NCI-H2029 treated with DMSO at 0.1 percent for 48 hours (cell line): ENCODE measurements around the gene NIPAL3.
"Not testable (repeated sequence)": the region's sequence is repeated elsewhere in the genome, so short reads cannot be mapped to it uniquely, and the experiment has no call there.

Experiments
- DNase-seq: peaks from one replicate; lab custom pipeline; 2025; lab: John Stamatoyannopoulos, UW

NIPAL3 gene

DNA sequence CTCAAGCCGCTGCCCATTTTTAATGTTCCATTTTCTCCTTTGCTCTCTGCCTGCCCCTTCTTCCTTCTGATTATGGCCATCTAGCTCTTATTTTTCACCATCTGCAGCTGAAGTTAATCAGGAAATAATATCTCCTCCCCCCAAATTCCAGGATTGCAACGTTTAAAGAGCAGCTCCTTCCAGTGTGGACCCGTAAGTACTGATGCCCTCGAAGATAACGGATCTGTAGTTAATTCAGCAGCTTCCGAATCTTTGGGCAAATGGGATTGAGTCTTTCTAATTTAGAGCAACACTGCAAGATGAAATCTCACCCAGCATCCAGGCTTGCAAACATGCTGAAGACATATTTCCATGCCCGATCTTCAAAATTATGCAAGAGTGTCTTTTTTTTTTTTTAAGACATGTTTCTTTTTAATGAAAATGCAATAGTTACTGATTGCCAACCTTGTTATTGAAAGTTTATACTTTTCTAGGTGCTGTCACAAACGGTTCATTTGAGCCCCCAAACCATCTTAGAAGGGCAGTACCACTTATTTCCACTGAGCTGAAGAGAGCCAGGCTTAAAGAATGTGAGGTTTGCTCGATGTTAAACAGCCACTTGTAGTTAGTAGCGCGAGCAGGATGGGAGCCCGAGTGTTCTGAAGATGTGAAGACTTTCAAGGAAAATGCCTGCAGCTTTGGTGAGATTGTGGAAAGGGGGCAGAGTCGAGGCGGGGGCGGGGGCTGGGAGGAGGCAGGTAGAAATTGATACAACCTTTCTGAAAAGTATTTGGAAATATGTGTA, 76.2 kb downstream of the NIPAL3 start:
- no peak for DNase-seq

DNA sequence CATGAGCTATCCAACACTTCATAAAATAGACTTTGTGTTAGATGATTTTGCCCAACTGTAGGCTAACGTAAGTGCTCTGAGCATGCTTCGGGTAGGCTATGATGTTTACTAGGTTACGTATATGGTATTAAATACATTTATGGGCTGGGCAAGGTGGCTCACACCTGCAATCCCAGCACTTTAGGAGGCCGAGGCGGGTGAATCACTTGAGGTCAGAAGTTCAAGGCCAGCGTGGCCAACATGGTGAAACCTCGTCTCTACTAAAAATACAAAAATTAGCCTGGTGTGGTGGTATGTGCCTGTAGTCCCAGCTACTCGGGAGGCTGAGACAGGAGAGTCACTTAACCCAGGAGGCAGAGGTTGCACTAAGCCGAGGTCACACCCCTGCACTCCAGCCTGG, 77.3 kb downstream of the NIPAL3 start:
- not testable (repeated sequence) for DNase-seq

DNA sequence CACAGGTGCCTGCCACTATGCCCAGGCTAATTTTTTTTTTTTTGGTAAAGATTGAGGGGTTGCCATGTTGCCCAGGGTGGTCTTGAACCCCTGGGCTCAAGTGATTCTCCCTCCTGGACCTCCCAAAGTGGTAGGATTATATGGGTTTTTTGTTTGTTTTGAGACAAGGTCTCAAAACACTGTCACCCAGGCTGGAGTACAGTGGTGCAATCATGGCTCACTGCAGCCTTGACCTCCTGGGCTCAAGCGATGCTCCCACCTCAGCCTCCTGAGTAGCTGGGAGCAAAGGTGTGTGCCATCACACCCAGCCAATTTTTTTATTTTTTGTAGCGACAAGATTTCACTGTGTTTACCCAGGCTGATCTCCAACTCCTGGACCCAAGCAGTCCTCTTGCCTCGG, 78.2 kb downstream of the NIPAL3 start:
- no peak for DNase-seq

DNA sequence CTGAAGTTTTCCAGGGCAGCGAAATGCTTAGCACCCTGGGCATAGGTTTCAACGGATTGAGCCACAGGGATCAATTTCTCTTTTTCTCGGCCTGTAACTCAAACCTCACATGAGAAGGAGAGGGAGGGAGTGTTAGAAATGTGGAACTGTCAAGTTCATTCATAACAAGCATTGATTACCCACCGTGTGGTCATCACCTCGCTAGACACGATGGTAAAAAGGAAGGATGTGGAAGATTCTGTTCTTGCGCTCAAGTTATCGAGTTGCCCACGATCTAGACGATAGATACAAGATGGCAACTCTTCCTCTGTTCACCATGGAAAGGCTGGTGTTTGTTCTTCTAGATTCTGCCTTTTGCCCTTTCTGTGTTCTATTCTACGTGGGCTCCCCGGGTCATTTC, 83.0 kb downstream of the NIPAL3 start:
- no peak for DNase-seq

DNA sequence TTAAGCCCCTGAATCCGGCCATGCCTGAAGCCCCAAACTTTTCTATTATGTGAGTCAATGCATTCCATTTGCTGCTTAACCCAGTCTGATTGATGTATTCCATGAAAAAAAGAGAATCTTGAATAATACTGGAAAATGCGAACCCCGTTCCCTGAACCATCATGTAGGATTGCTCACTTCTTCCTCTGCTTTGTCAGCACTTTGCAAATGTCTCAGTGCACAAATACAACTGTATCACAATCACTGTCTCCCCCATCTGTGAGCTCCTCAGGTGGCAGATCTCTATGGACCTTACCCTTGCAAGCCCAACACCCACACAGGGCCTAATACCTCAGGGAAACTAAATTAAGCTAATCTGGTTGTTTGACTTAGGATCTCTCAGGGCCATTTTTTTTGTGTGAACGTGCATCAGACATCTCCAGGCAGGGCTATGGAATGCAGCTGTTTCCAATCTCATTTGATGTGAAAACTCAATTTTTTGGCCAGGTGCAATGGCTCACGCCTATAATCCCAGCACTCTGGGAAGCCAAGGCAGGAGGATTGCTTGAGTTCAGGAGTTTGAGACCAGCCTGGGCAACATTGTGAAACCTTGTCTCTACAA, 84.9 kb downstream of the NIPAL3 start:
- no peak for DNase-seq

DNA sequence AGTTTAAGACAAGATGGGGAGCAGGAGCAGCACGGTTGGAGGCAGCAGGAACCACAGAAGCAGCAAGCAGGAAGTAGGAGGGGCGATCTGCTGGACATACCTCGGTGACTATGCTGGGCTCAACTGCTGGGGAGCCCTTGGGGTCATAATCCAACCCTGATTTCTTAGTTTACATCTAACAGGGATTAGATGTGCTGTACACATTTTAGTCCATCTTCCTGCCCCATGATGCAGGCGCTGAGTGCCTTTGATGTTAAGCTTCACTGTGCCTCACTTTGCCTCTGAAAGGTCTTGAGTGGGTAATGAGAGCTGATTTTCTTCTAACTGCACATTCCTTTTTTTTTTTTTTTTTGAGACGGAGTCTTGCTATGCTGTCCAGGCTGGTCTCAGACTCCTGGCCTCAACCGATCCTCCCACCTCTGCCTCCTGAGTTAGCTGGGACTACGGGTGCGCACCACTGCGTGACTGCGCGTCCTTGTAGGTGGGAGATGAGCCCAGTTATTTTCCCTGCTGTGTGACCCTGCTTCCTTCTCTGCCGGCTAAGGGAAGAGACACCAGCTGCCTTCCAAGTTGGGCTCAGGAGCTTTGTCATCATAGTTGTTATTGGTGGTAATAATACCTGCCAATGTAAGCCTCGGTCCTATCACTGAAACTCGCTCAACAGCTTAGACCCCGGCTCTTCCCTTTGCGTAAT, 85.9 kb downstream of the NIPAL3 start:
- DNase-seq, result no peak

DNA sequence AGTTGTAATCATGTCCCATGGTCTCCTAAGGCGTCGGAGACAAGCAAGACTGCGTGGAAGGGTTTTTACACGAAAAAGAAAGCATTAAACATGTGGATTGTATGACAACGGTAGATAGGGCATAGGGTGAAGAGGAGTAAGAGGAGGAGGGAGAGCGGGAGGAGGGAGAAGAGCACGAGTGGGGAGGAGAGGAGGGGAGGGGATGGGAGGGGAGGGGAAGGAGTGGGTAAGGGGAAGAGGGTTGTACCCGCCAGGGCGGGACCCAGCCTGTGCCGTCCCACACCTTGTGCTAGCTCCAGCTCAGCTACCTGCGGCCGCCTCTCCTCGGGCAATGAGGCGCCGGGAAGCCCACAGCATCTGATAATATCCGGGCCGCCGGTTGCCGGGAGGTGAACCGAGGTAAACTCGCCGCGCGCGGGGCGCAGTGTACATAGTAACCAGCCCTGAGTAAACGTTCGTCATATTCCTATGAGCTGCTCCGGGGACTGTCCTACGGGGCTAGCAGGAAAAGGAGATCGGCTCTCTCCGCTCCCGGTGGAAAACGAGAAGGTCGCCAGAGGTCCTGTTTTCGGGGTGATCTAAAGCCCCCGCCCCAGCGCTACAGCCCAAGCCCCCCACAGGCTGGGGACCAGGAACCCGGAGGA, 86.6 kb downstream of the NIPAL3 start:
- no peak for DNase-seq

DNA sequence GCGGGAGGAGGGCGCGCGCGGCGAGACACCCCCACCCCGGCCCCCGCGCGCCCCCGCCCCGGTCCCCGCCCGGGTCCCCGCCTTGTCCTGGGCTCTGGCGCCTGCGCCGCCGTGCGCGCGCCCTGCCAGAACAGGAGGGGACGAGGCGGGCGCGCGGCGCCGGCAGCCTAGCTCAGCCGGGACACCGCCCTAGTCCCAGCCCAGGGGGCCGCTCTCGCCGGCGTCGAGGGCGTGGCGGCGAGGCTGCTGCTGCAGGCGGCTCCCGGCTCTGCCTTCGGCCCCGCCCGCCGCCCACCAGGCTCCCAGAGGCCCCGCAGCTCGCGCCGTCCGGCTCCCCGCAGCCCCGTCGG, 87.1 kb downstream of the NIPAL3 start, which contains the start of gene RCAN3:
RCAN3 (plus strand) TSS at position 128 of the 350 bp plus-strand sequence. CDS start 11,537 bp downstream, outside the sequence.
- peak; percentile 35 for DNase-seq

DNA sequence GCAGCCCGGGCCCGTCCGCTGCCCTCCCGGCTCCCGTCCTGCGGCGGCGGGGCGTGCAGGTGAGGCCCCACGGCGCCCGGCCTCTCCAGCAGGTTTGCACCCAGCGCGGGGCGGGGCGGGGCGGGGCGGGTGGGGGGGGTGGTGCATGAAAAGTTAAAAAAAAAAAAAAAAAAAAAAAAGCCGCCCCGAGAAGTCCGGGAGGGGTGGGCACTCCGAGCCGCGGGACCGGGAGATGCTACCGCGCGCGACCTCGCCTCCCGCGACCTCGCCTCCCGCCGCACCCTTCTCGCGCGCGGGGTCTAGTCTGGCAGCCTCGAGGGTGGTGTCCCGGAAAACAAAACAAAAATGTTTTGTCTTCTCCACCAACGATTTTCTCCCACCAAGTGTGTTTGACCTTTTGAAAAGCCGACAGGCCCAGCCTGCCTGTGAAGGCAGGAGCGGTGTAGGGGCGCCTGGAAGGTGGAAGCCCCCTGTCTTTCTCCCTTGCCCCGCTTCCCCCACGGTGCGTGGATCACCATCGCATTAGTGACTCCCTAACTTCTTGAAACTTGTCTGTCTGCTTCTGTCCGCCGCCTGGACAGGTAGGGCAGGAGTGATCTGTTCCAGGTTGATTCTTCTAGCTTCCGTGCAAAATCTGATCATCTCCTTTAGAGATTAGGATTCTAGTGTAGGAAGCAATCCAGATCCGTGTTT, 87.6 kb downstream of the NIPAL3 start:
- no peak for DNase-seq

DNA sequence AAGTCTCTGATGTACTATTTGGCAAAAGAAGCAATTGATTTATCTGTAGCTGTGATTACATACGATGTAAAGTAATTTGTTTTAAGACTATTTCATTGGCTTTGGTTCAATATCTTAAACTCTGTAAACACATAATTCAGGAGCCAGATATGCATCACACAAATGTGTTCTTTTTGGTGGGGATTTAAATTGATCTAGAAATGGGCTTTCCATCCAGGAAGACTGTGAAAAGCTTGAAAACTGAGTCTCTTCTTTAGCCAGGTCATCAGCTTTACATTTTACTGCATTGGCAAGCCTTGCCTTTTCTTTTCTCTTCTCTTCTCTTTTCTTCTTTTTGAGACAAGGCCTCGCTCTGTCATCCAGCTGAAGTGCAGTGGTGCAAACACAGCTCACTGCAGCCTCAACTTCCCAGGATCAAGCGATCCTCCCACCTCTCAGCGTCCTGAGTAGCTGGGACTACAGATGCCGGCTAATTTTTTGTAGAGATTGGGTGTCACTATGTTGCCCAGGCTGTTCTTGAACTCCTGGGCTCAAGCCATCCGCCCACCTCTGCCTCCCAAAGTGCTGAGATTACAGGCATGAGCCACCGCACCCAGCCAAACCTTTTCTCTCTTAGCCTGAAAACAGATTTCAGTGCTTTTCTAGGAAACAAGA, 88.4 kb downstream of the NIPAL3 start:
- no peak for DNase-seq

DNA sequence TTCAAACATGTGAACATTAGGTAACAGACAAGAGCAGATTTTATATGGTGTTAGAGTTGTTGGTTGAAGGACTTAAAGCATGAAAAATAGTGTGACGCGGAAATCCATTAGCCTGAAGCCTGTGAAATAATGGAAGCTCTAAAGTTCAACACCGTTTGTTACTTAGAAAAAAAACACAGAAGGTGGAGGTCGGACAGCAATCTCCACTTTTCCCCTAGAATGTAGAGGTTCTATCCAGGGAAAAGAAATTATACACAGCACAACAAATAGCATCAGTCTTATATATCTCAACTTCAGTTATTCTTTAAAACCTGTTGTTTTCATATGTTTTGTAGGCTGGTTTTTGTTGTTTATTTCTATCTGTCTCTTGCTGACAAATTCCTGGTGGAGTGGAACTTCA, 89.0 kb downstream of the NIPAL3 start:
- DNase-seq, result no peak

DNA sequence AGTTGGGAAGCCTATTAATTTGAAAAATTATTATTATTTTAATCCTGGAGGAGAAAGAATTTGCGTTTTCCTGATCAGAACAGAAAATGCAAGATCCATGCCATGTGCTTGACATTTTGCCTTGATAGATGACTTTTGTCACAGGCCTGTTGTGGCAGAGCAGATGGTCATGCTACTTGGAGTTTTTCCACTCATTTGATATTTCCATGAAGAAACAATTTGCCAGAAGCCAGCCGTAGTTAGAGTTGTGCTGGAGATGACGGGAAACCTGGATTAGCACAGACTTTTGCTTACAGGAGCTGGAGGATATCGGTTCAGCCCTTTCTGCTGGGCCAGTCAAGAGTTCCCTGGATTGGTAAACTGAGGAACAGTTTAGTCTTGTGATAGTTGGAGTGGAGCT, 90.2 kb downstream of the NIPAL3 start:
- DNase-seq, result no peak

DNA sequence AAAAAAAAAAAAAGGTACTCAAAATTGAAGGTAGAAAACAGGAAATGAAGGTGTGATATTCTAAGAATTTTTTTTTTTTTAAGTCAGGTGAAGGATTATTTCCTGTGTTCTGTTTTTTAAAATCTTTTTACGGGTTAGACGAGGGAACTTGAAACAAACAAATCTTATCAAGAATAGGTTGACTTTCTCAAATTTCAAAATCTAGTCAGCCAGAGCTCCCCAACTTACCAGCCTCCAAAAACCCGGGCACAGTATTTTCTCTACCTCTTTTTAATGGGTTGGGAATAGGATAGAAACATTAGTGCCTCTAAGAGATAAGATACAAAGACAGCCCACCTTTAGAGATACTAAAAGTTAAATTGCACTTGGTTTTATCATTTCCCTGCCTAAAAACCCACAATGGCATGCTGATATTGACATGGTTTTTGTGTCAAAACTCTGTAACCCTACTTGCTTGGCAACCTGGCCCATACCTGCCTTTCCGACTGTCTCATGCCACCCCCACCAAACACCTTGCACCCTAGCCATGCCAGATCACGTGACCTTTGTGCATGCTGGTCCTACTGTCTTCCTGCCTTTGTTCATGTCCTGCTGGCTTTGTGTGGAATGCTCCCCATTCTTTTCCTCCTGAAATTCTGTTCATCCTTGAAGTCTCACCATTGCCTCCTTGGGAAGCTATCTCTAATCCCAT, 91.2 kb downstream of the NIPAL3 start:
- DNase-seq, result no peak

DNA sequence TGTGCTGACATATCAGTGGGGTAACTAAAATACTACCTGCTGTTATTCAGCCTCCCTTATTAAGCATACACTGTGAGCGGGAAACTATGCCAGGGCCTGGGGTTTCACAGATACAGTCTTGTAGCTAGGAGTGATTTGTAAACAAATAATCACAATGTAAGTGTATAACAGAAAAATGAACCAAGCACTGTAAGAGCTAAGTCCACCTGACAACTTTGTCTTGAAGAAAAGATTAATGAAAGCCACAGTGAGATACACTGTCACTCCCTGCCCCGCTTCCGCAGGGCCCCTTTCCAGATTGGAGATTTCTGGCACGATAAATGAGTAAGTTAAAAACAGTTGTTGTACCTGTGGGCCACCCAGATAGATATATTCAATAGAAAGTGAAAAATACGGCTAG, 91.8 kb downstream of the NIPAL3 start:
- no peak for DNase-seq

DNA sequence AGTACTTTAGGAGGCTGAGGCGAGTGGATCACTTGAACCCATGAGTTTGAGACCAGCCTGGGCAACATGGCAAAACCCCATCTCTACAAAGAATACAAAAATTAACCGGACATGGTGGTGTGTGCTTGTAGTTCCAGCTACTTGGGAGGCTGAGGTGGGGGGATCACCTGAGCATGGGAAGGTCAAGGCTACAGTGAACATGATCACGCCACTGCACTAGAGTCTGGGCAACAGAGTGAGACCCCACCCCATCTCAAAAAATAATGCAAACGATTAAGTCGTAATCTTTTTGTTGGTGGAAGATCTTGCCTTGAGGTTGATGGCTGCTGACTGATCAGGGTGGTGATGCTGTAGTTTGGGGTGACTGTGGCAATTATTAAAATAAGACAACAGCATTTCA, 93.3 kb downstream of the NIPAL3 start:
- DNase-seq, result no peak

DNA sequence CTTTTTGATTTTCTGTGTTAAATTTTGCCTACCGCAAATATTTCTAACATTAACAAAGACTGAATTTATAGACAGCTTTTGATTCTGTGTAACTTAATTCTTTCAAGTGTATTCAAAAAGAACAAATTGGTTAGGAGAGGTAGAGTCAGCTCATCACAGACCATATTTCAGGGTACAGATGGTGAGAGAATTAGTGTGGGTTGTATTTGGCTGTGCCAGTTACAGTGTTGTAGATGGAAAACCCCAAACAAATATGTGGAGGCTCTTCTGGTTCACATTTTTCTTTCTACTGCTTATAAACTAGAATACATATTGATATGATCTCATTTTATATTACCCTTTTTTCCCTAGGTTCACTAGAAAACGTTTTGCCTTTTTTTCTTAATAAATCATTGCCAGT, 98.1 kb downstream of the NIPAL3 start:
- DNase-seq, result no peak

DNA sequence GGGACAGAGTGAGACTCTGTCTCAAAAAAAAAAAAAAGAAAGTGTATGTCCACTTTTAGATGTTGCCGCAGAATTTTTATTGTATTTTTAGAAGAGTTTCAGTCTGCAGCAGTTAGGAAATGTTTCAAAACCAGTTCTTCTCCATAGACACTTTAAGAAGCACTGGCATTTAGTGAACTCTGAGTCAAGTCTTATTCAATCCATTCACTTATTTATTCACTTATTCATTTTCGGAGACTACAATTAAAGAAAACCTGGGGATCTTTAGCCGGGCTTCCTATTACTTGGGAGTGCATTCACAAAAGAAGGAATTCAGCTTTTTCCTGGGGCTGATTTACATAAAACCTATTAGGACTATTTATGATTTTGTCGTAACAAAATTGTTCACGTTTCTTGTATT, 99.3 kb downstream of the NIPAL3 start:
- no peak for DNase-seq

DNA sequence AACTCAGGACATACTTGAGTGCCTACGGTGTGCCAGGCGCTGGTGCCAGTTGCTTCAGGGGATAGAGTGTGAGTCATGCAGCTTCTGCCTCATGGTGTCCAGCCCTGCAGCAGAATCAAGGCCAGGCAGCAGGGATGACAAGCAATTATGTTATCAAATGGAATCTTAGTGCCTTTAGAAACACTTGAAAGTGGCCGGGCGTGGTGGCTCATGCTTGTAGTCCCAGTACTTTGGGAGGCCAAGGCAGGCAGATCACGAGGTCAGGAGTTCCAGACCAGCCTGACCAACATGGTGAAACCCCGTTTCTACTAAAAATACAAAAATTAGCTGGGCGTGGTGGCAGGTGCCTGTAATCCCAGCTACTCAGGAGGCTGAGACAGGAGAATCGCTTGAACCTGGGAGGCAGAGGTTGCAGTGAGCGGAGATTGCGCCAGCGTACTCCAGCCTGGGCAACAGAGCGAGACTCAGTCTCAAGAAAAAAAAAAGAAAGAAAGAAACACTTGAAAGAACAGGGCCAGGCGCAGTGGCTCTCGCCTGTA, 100.1 kb downstream of the NIPAL3 start:
- DNase-seq, result not testable (repeated sequence)

DNA sequence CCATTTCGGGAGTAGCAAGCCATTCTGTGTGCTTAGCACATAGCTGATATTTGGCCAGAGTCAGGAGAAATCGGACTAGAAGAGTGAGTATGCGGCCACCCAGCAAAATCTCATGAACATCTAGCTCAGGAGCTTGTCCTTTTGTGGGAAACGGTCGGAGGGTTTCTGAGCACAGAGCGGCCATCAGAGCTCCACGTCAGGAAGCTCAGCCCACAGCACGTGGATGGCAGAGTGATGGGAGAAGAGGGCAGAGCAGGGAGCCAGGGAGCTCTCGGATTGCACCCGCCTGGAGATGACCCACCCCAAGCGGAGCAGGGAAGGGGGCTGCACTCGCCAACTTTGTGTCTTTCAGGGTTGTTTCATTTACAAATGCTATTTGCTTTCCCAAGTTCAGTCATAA, 100.9 kb downstream of the NIPAL3 start:
- no peak for DNase-seq

DNA sequence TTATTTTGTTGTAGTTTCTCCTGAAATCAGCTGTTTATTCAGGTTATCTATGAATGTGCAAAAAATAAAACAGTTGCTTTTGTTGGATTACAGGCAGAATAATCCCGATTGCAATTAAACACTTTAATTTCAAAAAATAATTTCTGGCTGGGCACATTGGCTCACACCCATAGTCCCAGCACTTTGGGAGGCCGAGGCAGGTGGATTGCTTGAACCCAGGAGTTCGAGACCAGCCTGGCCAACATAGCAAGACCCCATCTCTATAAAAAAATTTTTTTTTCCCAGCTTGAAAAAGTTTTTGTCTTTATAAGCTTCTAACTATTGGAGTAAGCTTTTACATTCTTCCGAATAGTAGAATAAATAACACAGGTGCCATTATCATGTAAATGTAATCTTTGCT, 102.3 kb downstream of the NIPAL3 start:
- DNase-seq, result no peak

DNA sequence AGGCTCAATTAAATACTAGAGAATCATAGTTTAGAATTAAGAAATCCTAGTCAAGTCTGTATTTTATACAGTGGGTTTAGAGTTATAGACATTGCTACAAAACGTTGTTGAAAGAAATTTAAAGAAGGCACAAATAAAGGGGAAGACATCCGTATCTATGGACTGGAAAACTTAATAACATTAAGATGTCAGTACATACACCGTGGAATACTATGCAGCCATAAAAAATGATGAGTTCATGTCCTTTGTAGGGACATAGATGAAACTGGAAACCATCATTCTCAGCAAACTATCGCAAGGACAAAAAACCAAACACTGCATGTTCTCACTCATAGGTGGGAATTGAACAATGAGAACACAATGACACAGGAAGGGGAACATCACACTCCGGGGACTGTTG, 104.7 kb downstream of the NIPAL3 start:
- not testable (repeated sequence) for DNase-seq
